ENCODE measurements around the gene SV2A. TPM values are rescaled to one million over a fixed set of nuclear protein-coding genes. Genes with fewer than 3 reads are reported as not detected.
A peak's percentile ranks its signal among the peaks of the same experiment; 100 is the strongest.
"Not testable (repeated sequence)": the region's sequence is repeated elsewhere in the genome, so short reads cannot be mapped to it uniquely, and the experiment has no call there.

SV2A gene
- total RNA-seq, 4 donors from 2014 or later, result 0.12 to 0.56 (median 0.30) TPM

DNA sequence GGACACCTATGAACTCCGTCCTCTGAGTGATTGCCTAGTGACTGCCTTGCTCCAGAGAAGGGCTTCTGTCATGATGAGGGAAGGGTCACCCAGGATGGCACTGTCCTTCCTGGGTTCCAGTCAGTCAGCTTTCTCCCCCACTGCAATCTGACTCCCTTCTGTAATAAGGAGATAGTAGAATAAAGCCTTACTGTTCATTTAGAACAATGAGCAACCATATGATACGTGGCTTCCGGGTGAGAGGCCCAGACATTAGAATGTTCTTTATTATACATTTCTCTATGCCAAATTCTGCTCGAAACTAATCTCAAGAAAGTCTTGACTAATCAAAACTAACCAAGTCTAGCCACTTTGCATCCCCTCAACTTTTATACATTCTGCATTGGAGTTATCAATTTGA, 27.6 kb upstream of the SV2A start:
- Histone ChIP-seq H3K4me3 (no peak overlapping the region), H3K9me3 (no peaks in the 10 kb centered on the region), H3K27ac (no peak overlapping the region), H3K4me1 (no peaks in the 10 kb centered on the region), H3K27me3 (no peaks in the 10 kb centered on the region), H3K36me3 (peaks cover 0 to 60% of the 10 kb centered on the region in 2 donors)
- no peak for TF ChIP-seq POLR2A (IDR thresholded peaks at IDR 0.05)
- TF ChIP-seq, protein P1, sequence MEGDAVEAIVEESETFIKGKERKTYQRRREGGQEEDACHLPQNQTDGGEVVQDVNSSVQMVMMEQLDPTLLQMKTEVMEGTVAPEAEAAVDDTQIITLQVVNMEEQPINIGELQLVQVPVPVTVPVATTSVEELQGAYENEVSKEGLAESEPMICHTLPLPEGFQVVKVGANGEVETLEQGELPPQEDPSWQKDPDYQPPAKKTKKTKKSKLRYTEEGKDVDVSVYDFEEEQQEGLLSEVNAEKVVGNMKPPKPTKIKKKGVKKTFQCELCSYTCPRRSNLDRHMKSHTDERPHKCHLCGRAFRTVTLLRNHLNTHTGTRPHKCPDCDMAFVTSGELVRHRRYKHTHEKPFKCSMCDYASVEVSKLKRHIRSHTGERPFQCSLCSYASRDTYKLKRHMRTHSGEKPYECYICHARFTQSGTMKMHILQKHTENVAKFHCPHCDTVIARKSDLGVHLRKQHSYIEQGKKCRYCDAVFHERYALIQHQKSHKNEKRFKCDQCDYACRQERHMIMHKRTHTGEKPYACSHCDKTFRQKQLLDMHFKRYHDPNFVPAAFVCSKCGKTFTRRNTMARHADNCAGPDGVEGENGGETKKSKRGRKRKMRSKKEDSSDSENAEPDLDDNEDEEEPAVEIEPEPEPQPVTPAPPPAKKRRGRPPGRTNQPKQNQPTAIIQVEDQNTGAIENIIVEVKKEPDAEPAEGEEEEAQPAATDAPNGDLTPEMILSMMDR (IDR thresholded peaks at IDR 0.05 in 4 of 5, conservative IDR thresholded peaks at IDR 0.05 in 1 of 5), result no peak
- DNase-seq (no peak), ATAC-seq (no peak)
- in situ Hi-C loops (cut with MboI; ENCODE audit: low sequenced_read_pairs in 4 of 4), result no loop called here
- intact Hi-C loops (cut with DNase I; ENCODE audit: low total_unique reads), result no loop called here

DNA sequence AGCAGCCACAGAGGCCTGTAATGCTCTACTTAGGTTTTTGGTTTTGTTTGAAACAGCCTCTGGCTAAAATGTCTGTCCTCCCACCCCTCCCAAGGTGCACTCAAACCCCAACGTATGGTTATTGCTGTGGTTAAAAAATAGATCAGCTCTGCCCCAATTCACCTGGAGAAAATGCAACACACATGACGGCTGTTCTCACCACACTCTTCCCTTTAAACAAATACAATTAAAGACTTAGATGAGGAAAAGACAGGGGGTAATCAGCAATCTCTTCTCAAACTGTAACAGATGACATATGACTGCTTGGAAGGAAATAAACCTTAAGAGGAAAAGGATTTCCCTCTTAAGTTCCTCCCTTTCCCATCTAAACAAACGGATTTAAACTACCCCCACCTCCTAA, 25.2 kb upstream of the SV2A start:
- TF ChIP-seq POLR2A (IDR thresholded peaks at IDR 0.05), result no peak
- TF ChIP-seq, protein P1 (IDR thresholded peaks at IDR 0.05 in 4 of 5, conservative IDR thresholded peaks at IDR 0.05 in 1 of 5), result no peak
- Histone ChIP-seq H3K27ac (peak overlapping the region in 3 of 4 donors; percentile 8 to 95 (median 18)), H3K9me3 (no peaks in the 10 kb centered on the region), H3K27me3 (no peaks in the 10 kb centered on the region), H3K36me3 (peaks cover 0 to 37% of the 10 kb centered on the region in 2 donors), H3K4me3 (no peak overlapping the region), H3K4me1 (peaks cover 18% of the 10 kb centered on the region in 2 donors)
- intact Hi-C loops (cut with DNase I; ENCODE audit: low total_unique reads), result no loop called here
- in situ Hi-C loops (cut with MboI; ENCODE audit: low sequenced_read_pairs in 4 of 4), result no loop called here
- ATAC-seq (no peak), DNase-seq (no peak)

DNA sequence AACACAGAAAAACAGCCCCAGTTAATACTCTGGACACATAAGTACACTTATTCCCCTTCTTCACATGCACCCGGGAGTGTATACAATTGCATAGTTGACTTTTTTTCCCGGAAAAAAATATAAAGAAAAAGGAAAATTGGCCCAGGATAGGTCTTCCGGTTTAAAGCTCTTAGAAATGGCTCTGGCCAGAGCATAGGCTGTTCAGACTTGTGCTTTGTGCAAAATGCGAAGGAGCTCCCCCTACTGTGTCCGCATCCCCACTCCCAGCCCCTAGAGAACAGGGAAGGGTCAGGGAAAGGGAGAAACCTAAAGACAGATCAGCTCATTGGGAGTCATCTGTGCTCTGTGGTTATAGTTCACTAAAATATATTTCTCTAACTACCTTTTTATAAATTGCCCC, 24.6 kb upstream of the SV2A start:
- H3K27ac ChIP-seq, result peak overlapping the region in 2 of 4 donors; percentile 31 to 95
- in situ Hi-C loops (cut with MboI; ENCODE audit: low sequenced_read_pairs in 4 of 4), result no loop called here
- TF ChIP-seq POLR2A (IDR thresholded peaks at IDR 0.05), result no peak
- TF ChIP-seq, protein P1 (IDR thresholded peaks at IDR 0.05 in 4 of 5, conservative IDR thresholded peaks at IDR 0.05 in 1 of 5), result no peak

DNA sequence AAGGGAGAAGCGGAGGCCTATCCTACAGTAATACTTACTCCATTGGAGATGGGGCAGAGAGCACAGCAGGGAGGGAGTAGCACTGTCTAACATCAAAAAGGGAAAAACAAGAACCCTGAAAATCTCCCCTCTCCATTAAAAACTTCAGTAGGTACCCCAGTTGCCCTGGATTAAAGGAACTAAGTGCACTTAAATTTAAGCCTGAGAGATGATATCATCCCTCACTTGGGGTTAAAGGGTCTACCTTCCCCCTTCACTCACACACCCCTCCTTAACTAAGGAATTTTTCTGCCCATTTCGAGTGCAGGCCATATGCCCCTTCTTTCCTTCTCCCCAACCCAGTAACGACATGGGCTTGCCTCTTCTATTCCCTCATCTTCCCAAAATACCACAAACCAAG, 22.8 kb upstream of the SV2A start:
- DNase-seq (no peak), ATAC-seq (no peak)
- intact Hi-C loops (cut with DNase I; ENCODE audit: low total_unique reads) (no loop called here), in situ Hi-C loops (cut with MboI; ENCODE audit: low sequenced_read_pairs in 4 of 4) (no loop called here)
- peak overlapping the region; percentile 83 to 95 (median 90) for H3K27ac ChIP-seq
- H3K27me3 ChIP-seq, result no peaks in the 10 kb centered on the region
- peaks cover 0 to 15% of the 10 kb centered on the region in 2 donors for H3K36me3 ChIP-seq
- H3K4me1 ChIP-seq, result peaks cover 32 to 34% of the 10 kb centered on the region in 2 donors
- H3K9me3 ChIP-seq, result no peaks in the 10 kb centered on the region
- no peak overlapping the region for H3K4me3 ChIP-seq
- TF ChIP-seq, protein P1 (IDR thresholded peaks at IDR 0.05 in 4 of 5, conservative IDR thresholded peaks at IDR 0.05 in 1 of 5), result no peak
- TF ChIP-seq POLR2A (IDR thresholded peaks at IDR 0.05), result no peak

More for the DNA sequence above, 24.6 kb upstream of the SV2A start:
- no peak for ATAC-seq
- no peak overlapping the region for H3K4me3 ChIP-seq
- H3K9me3 ChIP-seq, result no peaks in the 10 kb centered on the region
- H3K27me3 ChIP-seq, result no peaks in the 10 kb centered on the region
- intact Hi-C loops (cut with DNase I; ENCODE audit: low total_unique reads), result no loop called here
- no peak for DNase-seq
- H3K36me3 ChIP-seq, result peaks cover 0 to 30% of the 10 kb centered on the region in 2 donors
- H3K4me1 ChIP-seq, result peaks cover 24 to 25% of the 10 kb centered on the region in 2 donors

DNA sequence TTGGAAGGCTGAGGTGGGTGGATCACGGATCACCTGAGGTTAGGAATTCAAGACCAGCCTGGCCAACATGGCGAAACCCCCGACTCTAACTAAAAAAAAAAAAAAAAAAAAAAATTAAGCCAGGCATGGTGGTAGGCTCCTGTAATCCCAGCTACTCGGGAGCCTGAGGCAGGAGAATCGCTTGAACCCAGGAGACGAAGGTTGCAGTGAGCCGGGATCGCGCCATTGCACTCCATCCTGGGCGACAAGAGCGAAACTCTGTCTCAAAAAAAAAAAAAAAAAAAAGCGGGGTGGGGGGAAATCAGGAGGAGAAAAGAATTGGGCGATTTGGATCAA, 21.0 kb upstream of the SV2A start:
- in situ Hi-C loops (cut with MboI; ENCODE audit: low sequenced_read_pairs in 4 of 4); H3K9me3 ChIP-seq; DNase-seq; ATAC-seq; H3K36me3 ChIP-seq; H3K27me3 ChIP-seq: not testable (repeated sequence)
- Histone ChIP-seq H3K4me3 (peak overlapping the region; percentile 25 to 41 (median 33)), H3K4me1 (peaks cover 32 to 46% of the 10 kb centered on the region in 2 donors), H3K27ac (peak overlapping the region; percentile 83 to 95 (median 90))
- intact Hi-C loops (cut with DNase I; ENCODE audit: low total_unique reads), result loop anchor here (2.0 kb wide), 1 partner anchor 50 kb away; no protein-coding TSS in a partner anchor
